HEK293 (cell line): ENCODE results near the gene CADM3.

Experiments
- CTCF ChIP-seq: fragments of 450-650 bp; formaldehyde crosslinking; IDR thresholded peaks from 2 replicates; pipeline ENCODE4 v1.5.1; 2016; ENCODE audit warnings: missing biosample characterization, missing genetic modification characterization
- KLF1 ChIP-seq: fragments of 450-650 bp; formaldehyde crosslinking; IDR thresholded peaks from 2 replicates; pipeline ENCODE4 v1.5.1; 2016; ENCODE audit warnings: missing biosample characterization, missing genetic modification characterization
- ZNF138 ChIP-seq: fragments of 450-650 bp; formaldehyde crosslinking; IDR thresholded peaks from 2 replicates; pipeline ENCODE4 v1.5.1; 2016; ENCODE audit warnings: missing biosample characterization, missing genetic modification characterization, borderline replicate concordance
- ZNF214 ChIP-seq: fragments of 450-650 bp; formaldehyde crosslinking; IDR thresholded peaks from 2 replicates; pipeline ENCODE4 v1.5.1; 2017; ENCODE audit warnings: missing biosample characterization, mild to moderate bottlenecking, missing genetic modification characterization, borderline replicate concordance
- ZNF302 ChIP-seq: fragments of 450-650 bp; formaldehyde crosslinking; IDR thresholded peaks from 2 replicates; pipeline ENCODE4 v1.5.1; 2016; ENCODE audit warnings: missing biosample characterization, missing genetic modification characterization, low read depth
- ZNF449 ChIP-seq: fragments of 450-650 bp; formaldehyde crosslinking; IDR thresholded peaks from 2 replicates; pipeline ENCODE4 v1.5.1; 2017; ENCODE audit warnings: missing biosample characterization, mild to moderate bottlenecking, missing genetic modification characterization, moderate library complexity
- ZNF837 ChIP-seq: fragments of 450-650 bp; formaldehyde crosslinking; IDR thresholded peaks from 2 replicates; pipeline ENCODE4 v1.5.1; 2016; ENCODE audit warnings: missing biosample characterization, missing genetic modification characterization
- ZSCAN30 ChIP-seq: fragments of 450-650 bp; IDR thresholded peaks from 2 replicates; pipeline ENCODE4 v1.5.1; 2018; ENCODE audit warnings: missing biosample characterization, mild to moderate bottlenecking, missing genetic modification characterization, moderate library complexity
- TF ChIP-seq, protein P1 (sequence below): fragments of 450-650 bp; formaldehyde crosslinking; IDR thresholded peaks from 2 replicates; pipeline ENCODE4 v1.5.1; 2016; ENCODE audit warnings: missing biosample characterization, missing genetic modification characterization
- TF ChIP-seq, protein P2 (sequence below): fragments of 450-650 bp; formaldehyde crosslinking; IDR thresholded peaks from 2 replicates; pipeline ENCODE4 v1.5.1; 2016; ENCODE audit warnings: missing biosample characterization, missing genetic modification characterization, low read depth

DNA sequence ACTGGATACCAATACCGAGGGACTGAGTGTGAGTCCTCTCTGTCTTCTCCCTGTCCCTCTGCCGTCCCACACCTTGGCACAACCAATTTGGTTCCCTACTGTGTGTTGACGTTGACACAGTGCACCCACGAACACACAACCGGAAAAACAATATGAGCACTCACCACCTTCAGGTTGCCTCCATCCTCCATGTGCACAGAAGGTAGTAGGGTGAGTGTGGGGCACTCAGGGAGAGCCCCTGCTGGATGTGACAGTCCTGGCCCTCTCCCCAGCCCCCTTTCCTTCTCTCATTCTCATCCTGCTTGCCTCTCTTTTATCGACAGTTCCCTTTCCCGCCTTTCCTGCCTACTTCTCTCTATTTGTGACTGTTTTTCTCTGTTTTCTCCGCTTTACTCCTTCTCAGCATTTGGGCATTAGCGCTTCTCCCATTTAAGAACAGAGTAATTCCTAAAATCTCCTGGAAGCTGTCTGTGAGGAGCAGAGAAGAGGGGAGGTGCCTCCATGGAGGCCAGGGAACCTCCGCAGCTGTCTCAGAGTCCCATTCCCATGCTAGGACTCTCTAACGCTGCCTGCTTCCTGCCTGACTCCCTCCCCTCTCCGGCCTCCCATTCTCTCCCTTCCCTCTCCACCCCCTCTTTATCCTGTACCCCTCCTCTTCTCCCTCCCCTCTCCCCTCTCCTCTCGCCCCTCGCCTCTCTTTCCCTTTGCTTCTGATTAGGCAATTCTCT, 16.4 kb downstream of the CADM3 start:
- no peak for TF ChIP-seq ZNF302 (tag by site-specific recombination)
- no peak for TF ChIP-seq CTCF (tag by site-specific recombination)
- TF ChIP-seq, protein P1, sequence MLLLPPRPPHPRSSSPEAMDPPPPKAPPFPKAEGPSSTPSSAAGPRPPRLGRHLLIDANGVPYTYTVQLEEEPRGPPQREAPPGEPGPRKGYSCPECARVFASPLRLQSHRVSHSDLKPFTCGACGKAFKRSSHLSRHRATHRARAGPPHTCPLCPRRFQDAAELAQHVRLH (tag by site-specific recombination): no peak
- no peak for TF ChIP-seq ZNF214 (tag by site-specific recombination)
- TF ChIP-seq, protein P2, sequence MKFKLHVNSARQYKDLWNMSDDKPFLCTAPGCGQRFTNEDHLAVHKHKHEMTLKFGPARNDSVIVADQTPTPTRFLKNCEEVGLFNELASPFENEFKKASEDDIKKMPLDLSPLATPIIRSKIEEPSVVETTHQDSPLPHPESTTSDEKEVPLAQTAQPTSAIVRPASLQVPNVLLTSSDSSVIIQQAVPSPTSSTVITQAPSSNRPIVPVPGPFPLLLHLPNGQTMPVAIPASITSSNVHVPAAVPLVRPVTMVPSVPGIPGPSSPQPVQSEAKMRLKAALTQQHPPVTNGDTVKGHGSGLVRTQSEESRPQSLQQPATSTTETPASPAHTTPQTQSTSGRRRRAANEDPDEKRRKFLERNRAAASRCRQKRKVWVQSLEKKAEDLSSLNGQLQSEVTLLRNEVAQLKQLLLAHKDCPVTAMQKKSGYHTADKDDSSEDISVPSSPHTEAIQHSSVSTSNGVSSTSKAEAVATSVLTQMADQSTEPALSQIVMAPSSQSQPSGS (tag by site-specific recombination): no peak
- no peak for TF ChIP-seq ZNF138 (tag by site-specific recombination)
- no peak for TF ChIP-seq KLF1
- TF ChIP-seq ZSCAN30 (tag by site-specific recombination): no peak
- TF ChIP-seq ZNF449: no peak
- TF ChIP-seq ZNF837 (tag by site-specific recombination): no peak
